Keratinocyte (primary cell): ENCODE data around the gene TPM1. TPM values are rescaled to one million over a fixed set of nuclear protein-coding genes. Genes with fewer than 3 reads are reported as not detected.
A peak's percentile ranks its signal among the peaks of the same experiment; 100 is the strongest.

Experiments used
- DNase-seq: peaks from one replicate; pipeline ENCODE4 v3.0.0-alpha.2; 2011; ENCODE audit warnings: low read depth, missing footprints, low spot score
- FAIRE-seq: peaks from 2 replicates; lab custom pipeline; 2011; peaks lifted over from hg19 to GRCh38; lab: Jason Lieb, UNC
- H2AFZ ChIP-seq: 2 replicates; pipeline ENCODE4 v1.6.0; 2012; ENCODE audit warnings: low read length, control low read depth, inconsistent platforms; ENCODE audit not compliant: control insufficient read depth
- H3K27ac ChIP-seq: 2 replicates; pipeline ENCODE4 v1.5.1; 2011; ENCODE audit warnings: low read length; ENCODE audit not compliant: control insufficient read depth, insufficient read depth
- H3K27me3 ChIP-seq: 3 replicates; pipeline ENCODE4 v1.6.0; 2011; ENCODE audit warnings: low read length; ENCODE audit not compliant: control insufficient read depth, insufficient read depth; ENCODE audit errors: extremely low read depth
- H3K36me3 ChIP-seq, 2 experiments: 2 replicates in 1 of 2; 3 replicates in 1 of 2; pipeline ENCODE4 v1.5.1; 2011; ENCODE audit warnings: low read length in 2 of 2, mild to moderate bottlenecking in 1 of 2; ENCODE audit not compliant: control insufficient read depth in 2 of 2, insufficient read depth in 2 of 2; ENCODE audit errors: extremely low read depth in 1 of 2
- H3K4me1 ChIP-seq: 3 replicates; pipeline ENCODE4 v1.5.1; 2011; ENCODE audit warnings: low read length; ENCODE audit not compliant: control insufficient read depth, insufficient read depth; ENCODE audit errors: extremely low read depth
- H3K4me2 ChIP-seq: 3 replicates; pipeline ENCODE4 v1.6.0; 2011; ENCODE audit warnings: low read depth, low read length; ENCODE audit not compliant: control insufficient read depth, insufficient read depth; ENCODE audit errors: extremely low read depth
- H3K4me3 ChIP-seq, 3 experiments: fragments of 200-600 bp in 1 of 3; sonication (generic) in 1 of 3; 2 replicates in 2 of 3; 3 replicates in 1 of 3; pipeline ENCODE4 v1.5.1; 2011 to 2016; ENCODE audit warnings: low read length in 3 of 3, mild to moderate bottlenecking in 3 of 3, control low read depth in 2 of 3, inconsistent platforms in 1 of 3, low read depth in 1 of 3, mixed read lengths in 1 of 3, mixed run types in 1 of 3, moderate library complexity in 1 of 3; ENCODE audit not compliant: control insufficient read depth in 2 of 3, insufficient read depth in 2 of 3; ENCODE audit errors: extremely low read depth in 1 of 3
- H3K79me2 ChIP-seq: 2 replicates; pipeline ENCODE4 v1.6.0; 2012; ENCODE audit warnings: low read length; ENCODE audit not compliant: control insufficient read depth, insufficient read depth
- H3K9ac ChIP-seq: 3 replicates; pipeline ENCODE4 v1.6.0; 2011; ENCODE audit warnings: low read length; ENCODE audit not compliant: control insufficient read depth, insufficient read depth; ENCODE audit errors: extremely low read depth
- H3K9me1 ChIP-seq: 3 replicates; pipeline ENCODE4 v1.6.0; 2011; ENCODE audit warnings: low read length; ENCODE audit not compliant: control insufficient read depth, insufficient read depth; ENCODE audit errors: extremely low read depth
- H3K9me3 ChIP-seq: 2 replicates; pipeline ENCODE4 v1.5.1; 2012; ENCODE audit warnings: low read depth, low read length; ENCODE audit not compliant: control insufficient read depth
- H4K20me1 ChIP-seq: 3 replicates; pipeline ENCODE4 v1.6.0; 2011; ENCODE audit warnings: low read length; ENCODE audit not compliant: control insufficient read depth, insufficient read depth; ENCODE audit errors: extremely low read depth
- CTCF ChIP-seq, 3 experiments: IDR thresholded peaks in 1 of 3; conservative IDR thresholded peaks in 1 of 3; optimal IDR thresholded peaks in 1 of 3; 2 replicates in 2 of 3; 3 replicates in 1 of 3; pipeline versions ENCODE3 to v1.5.1; 2011; ENCODE audit warnings: low read length in 3 of 3, mild to moderate bottlenecking in 3 of 3, moderate library complexity in 2 of 3, control low read depth in 1 of 3, inconsistent platforms in 1 of 3; ENCODE audit not compliant: insufficient read depth in 2 of 3; ENCODE audit errors: extremely low read depth in 1 of 3
- EZH2 ChIP-seq: IDR thresholded peaks from one replicate; pipeline ENCODE4 v1.6.1; 2012; ENCODE audit warnings: inconsistent platforms, mild to moderate bottlenecking, low read length, moderate library complexity
- dilution Hi-C: fragments of 300-500 bp; cut with MboI; formaldehyde crosslinking; loops from one replicate; pipeline ENCODE4 v1.7.0; 2020; ENCODE audit warnings: low sequenced_read_pairs; ENCODE audit not compliant: extremely low pct_ligation_motif_present
- polyA plus RNA-seq, 5 experiments: library from polyadenylated mRNA; depleted of rRNA in 3 of 5; stranded (reverse) in 3 of 5; stranded (forward) in 1 of 5; unstranded in 1 of 5; fragments of >200 nt; gene quantifications; 1 replicate in 1 of 5; 2 replicates in 3 of 5; 3 replicates in 1 of 5; pipeline versions ENCODE4 v1.2.1 to v1.2.3, GENCODE V29; 2011 to 2012; ENCODE audit warnings: missing spikeins in 2 of 5, low read depth in 1 of 5, low replicate concordance in 1 of 5

The TPM1 gene
- polyA plus RNA-seq, 1 donor (not counting 4 experiments of a cell fraction or from before 2014, with no cell fraction given) = 370 TPM

- H3K27ac ChIP-seq = peak overlapping the region; percentile 15
- H3K36me3 ChIP-seq = peaks cover 12 to 27% of the 10 kb centered on the region in 2 experiments
- no peaks in the 10 kb centered on the region for H4K20me1 ChIP-seq
- H3K27me3 ChIP-seq = no peaks in the 10 kb centered on the region
- dilution Hi-C loops = no loop called here
- H3K4me2 ChIP-seq = no peak overlapping the region
- no peak overlapping the region for H3K4me3 ChIP-seq
- H2AFZ ChIP-seq = no peak overlapping the region
- peak overlapping the region; percentile 10 for H3K9ac ChIP-seq
- no peak for DNase-seq
- peaks cover 3% of the 10 kb centered on the region for H3K9me1 ChIP-seq
- H3K9me3 ChIP-seq = no peaks in the 10 kb centered on the region
- no peak for TF ChIP-seq CTCF (optimal IDR thresholded peaks at IDR 0.05 in 1 of 3, IDR thresholded peaks at IDR 0.05 in 1 of 3, conservative IDR thresholded peaks at IDR 0.05 in 1 of 3; ENCODE audit: extremely low read depth in 1 of 3, insufficient read depth in 2 of 3, low read length in 3 of 3)
- TF ChIP-seq EZH2 = no peak
- H3K4me1 ChIP-seq = peaks cover 22% of the 10 kb centered on the region
- H3K79me2 ChIP-seq = peaks cover 45% of the 10 kb centered on the region
- FAIRE-seq = no peak
These were observed 10.6 kb downstream of the TPM1 start for GRCh38 chr15:63052961-63053698.

- no peak overlapping the region for H3K27ac ChIP-seq
- TF ChIP-seq EZH2 = no peak
- TF ChIP-seq CTCF (optimal IDR thresholded peaks at IDR 0.05 in 1 of 3, IDR thresholded peaks at IDR 0.05 in 1 of 3, conservative IDR thresholded peaks at IDR 0.05 in 1 of 3; ENCODE audit: extremely low read depth in 1 of 3, insufficient read depth in 2 of 3, low read length in 3 of 3) = no peak
- H3K9me1 ChIP-seq = peaks cover 3% of the 10 kb centered on the region
- H3K4me1 ChIP-seq = peaks cover 18% of the 10 kb centered on the region
- H4K20me1 ChIP-seq = no peaks in the 10 kb centered on the region
- no peaks in the 10 kb centered on the region for H3K27me3 ChIP-seq
- no peak overlapping the region for H3K9ac ChIP-seq
- no peaks in the 10 kb centered on the region for H3K9me3 ChIP-seq
- H3K4me2 ChIP-seq = no peak overlapping the region
- H3K79me2 ChIP-seq = peaks cover 39% of the 10 kb centered on the region
- H3K4me3 ChIP-seq = no peak overlapping the region
- dilution Hi-C loops = no loop called here
- no peak for FAIRE-seq
- peaks cover 16 to 31% of the 10 kb centered on the region in 2 experiments for H3K36me3 ChIP-seq
- DNase-seq = no peak
- H2AFZ ChIP-seq = no peak overlapping the region
These were observed 11.7 kb downstream of the TPM1 start for GRCh38 chr15:63054281-63054683.
